Measurements from ENCODE around the gene CCDC158.
"Not testable (repeated sequence)": the region's sequence is repeated elsewhere in the genome, so short reads cannot be mapped to it uniquely, and the experiment has no call there.

CCDC158 gene

DNA sequence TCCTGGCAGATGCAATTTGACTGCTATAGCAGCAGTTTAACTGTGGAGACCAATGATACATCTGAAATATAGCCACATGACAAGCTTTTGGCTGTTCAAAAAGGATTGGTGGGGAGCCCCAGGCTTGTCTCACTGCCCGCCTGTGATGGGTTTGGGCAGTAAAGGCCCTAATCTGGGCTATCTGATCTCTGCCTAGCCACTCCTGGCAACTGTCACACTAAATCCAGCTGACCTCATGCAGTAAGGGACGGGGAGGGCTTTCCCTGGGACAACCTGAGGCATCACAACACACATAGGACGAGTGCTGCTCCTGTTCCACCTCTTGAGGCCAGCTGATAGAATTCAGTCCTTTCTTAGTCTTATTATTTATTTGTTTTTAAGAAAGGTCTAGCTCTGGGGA is 56.2 kb downstream of the CCDC158 start:
- no peak for TF ChIP-seq CTCF (IDR thresholded peaks at IDR 0.05)
- Mint-ChIP-seq H3K27ac (no peak overlapping the region), H3K9me3 (peaks cover 14% of the 10 kb centered on the region), H3K4me3 (no peak overlapping the region), H3K27me3 (ENCODE audit: low read depth, poor library complexity) (peaks cover 5% of the 10 kb centered on the region), H3K36me3 (ENCODE audit: low read depth) (no peaks in the 10 kb centered on the region), H3K4me1 (peaks cover 5% of the 10 kb centered on the region)
- DNase-seq, result no peak

- peaks cover 5% of the 10 kb centered on the region for H3K4me1 Mint-ChIP-seq
- no peak for DNase-seq
- H3K4me3 Mint-ChIP-seq, result no peak overlapping the region
- no peak for TF ChIP-seq CTCF (IDR thresholded peaks at IDR 0.05)
- peaks cover 8% of the 10 kb centered on the region for H3K27me3 Mint-ChIP-seq (ENCODE audit: low read depth, poor library complexity)
- no peaks in the 10 kb centered on the region for H3K36me3 Mint-ChIP-seq (ENCODE audit: low read depth)
- H3K9me3 Mint-ChIP-seq, result peaks cover 25% of the 10 kb centered on the region
- no peak overlapping the region for H3K27ac Mint-ChIP-seq
These were observed 57.2 kb downstream of the CCDC158 start for GRCh38 chr4:76363556-76364290.

DNA sequence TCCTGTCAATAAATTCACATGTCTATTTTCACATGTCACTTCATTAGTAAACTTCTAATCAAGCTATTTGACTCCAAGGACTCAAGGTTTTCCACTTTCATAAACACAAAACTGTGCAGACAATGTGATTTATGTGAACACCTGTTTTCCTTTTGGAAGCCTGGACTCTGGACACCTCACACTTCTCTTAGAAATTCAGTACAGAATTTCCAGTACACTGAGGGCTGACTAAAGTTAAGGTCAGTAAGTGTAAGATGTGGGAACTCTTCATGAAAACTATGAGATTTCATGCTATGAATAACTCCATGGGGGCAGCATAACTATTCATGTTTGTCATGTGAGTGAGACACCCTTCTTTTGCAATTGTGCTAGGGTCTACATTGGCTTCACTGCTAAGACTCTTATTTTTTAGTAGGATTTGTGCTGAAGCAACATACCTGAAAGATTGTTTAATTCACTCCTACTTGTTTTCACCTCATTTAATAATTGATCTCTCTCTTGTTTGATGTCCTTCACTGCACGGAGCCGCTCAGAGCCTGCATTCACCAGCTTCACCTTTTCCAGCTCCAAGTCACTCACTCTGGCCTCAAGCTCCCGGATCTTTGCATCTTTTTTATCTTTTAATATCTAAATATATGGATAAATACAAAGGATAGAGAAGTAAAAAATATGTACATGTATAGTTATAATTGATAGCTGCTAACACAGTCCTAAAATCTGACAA is 59.1 kb downstream of the CCDC158 start:
- H3K36me3 Mint-ChIP-seq (ENCODE audit: low read depth), result no peaks in the 10 kb centered on the region
- peaks cover 3% of the 10 kb centered on the region for H3K27me3 Mint-ChIP-seq (ENCODE audit: low read depth, poor library complexity)
- no peak for DNase-seq
- H3K9me3 Mint-ChIP-seq, result peaks cover 37% of the 10 kb centered on the region
- no peak for TF ChIP-seq CTCF (IDR thresholded peaks at IDR 0.05)
- no peak overlapping the region for H3K27ac Mint-ChIP-seq
- H3K4me3 Mint-ChIP-seq, result no peak overlapping the region
- H3K4me1 Mint-ChIP-seq, result peaks cover 5% of the 10 kb centered on the region

- H3K36me3 Mint-ChIP-seq (ENCODE audit: low read depth); H3K4me3 Mint-ChIP-seq; H3K27ac Mint-ChIP-seq; DNase-seq; H3K4me1 Mint-ChIP-seq; H3K27me3 Mint-ChIP-seq (ENCODE audit: low read depth, poor library complexity): not testable (repeated sequence)
- peaks cover 37% of the 10 kb centered on the region for H3K9me3 Mint-ChIP-seq
These were observed 61.0 kb downstream of the CCDC158 start for GRCh38 chr4:76359881-76360466.

DNA sequence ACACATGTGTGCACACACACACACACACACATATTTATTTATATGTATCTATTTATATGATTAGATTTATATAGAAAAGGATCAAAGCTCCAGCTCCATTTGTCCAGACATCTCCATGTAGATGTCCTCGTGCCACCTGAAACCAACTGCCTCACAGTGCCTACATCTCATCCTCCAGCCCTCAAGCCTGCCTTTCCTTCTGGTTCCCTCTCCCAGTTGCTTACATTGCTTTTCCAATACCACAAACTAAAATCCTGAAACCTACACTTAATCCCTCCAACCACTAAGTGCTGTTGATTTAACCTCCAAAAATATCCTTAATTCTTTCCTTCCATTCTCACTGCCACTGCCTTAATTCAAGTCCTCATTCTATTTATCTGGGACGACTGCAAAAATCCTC is 63.0 kb downstream of the CCDC158 start:
- H3K27ac Mint-ChIP-seq, result no peak overlapping the region

More for the DNA sequence above, 63.0 kb downstream of the CCDC158 start:
- DNase-seq, result no peak
- Mint-ChIP-seq H3K4me1 (no peaks in the 10 kb centered on the region), H3K4me3 (no peak overlapping the region), H3K9me3 (peaks cover 37% of the 10 kb centered on the region), H3K27me3 (ENCODE audit: low read depth, poor library complexity) (peaks cover 3% of the 10 kb centered on the region), H3K36me3 (ENCODE audit: low read depth) (no peaks in the 10 kb centered on the region)
- TF ChIP-seq CTCF (IDR thresholded peaks at IDR 0.05), result no peak
